Stimulated activated CD8-positive, alpha-beta memory T cell treated with anti-CD3 and anti-CD28 coated beads, Interleukin-4, amount 100 ng/mL, for 4 hours (primary cell): ENCODE measurements around the gene CCDC197.
A peak's percentile ranks its signal among the peaks of the same experiment; 100 is the strongest.

ENCODE experiments used
- DNase-seq, 2 donors: peaks; one replicate each; pipeline ENCODE4 v3.0.0-alpha.2; 2020; ENCODE audit warnings: low read depth in 2 of 2, low spot score in 1 of 2

The CCDC197 gene

GRCh38 chr14:93977171-93977570 lies 19.9 kb upstream of the CCDC197 start:
- DNase-seq = no peak

GRCh38 chr14:93977790-93978581 lies 19.1 kb upstream of the CCDC197 start:
- DNase-seq = peak; percentile 36 to 63

- no peak for DNase-seq
These were observed 18.4 kb upstream of the CCDC197 start for GRCh38 chr14:93978735-93979134.

GRCh38 chr14:93980456-93981201 lies 16.5 kb upstream of the CCDC197 start:
- no peak for DNase-seq

GRCh38 chr14:93981316-93982229 lies 15.5 kb upstream of the CCDC197 start:
- DNase-seq = no peak

GRCh38 chr14:93982230-93983007 lies 14.7 kb upstream of the CCDC197 start:
- DNase-seq = no peak

- no peak for DNase-seq
These were observed 13.0 kb upstream of the CCDC197 start for GRCh38 chr14:93984070-93984469.

GRCh38 chr14:93984987-93985410 lies 12.1 kb upstream of the CCDC197 start:
- no peak for DNase-seq

- DNase-seq = no peak
These were observed 10.1 kb upstream of the CCDC197 start for GRCh38 chr14:93986955-93987354.

- DNase-seq = no peak
These were observed 9.7 kb upstream of the CCDC197 start for GRCh38 chr14:93987376-93987775.

GRCh38 chr14:93987815-93988476 lies 9.2 kb upstream of the CCDC197 start:
- DNase-seq = no peak

- no peak for DNase-seq
These were observed 7.2 kb upstream of the CCDC197 start for GRCh38 chr14:93989939-93990338.

- no peak for DNase-seq
These were observed 5.9 kb upstream of the CCDC197 start for GRCh38 chr14:93991212-93991611.

GRCh38 chr14:93991649-93992048 lies 5.5 kb upstream of the CCDC197 start:
- no peak for DNase-seq

- DNase-seq = no peak
These were observed 3.7 kb upstream of the CCDC197 start for GRCh38 chr14:93993382-93993781.

GRCh38 chr14:93994919-93995682 lies 2.0 kb upstream of the CCDC197 start:
- peak in 1 of 2 donors; percentile 57 for DNase-seq

GRCh38 chr14:93996130-93996695 lies 888 bp upstream of the CCDC197 start:
- DNase-seq = no peak

GRCh38 chr14:93997916-93998870 lies 1.1 kb downstream of the CCDC197 start:
- no peak for DNase-seq
